Omental fat pad (tissue), 4 donors: ENCODE data around the gene CCNYL1. TPM values are rescaled to one million over a fixed set of nuclear protein-coding genes. Genes with fewer than 3 reads are reported as not detected.

ENCODE experiments used
- ATAC-seq: fragments of 150-250 bp; one replicate; pipeline ENCODE4 v1.9.1; 2016; ENCODE audit warnings: mild to moderate bottlenecking, moderate library complexity; ENCODE audit not compliant: low FRiP score
- DNase-seq: peaks from one replicate; pipeline ENCODE4 v3.0.0-alpha.2; 2019; ENCODE audit warnings: low spot score
- total RNA-seq, 4 donors: library from RNA; depleted of rRNA; stranded (reverse); fragments of >200 nt; gene quantifications; one replicate each; pipeline ENCODE4 v1.1.0, GENCODE V29; 2016
- TF ChIP-seq, protein P1 (sequence below), 3 donors: fragments of 450-650 bp; IDR thresholded peaks; one replicate each; pipeline ENCODE4 v1.5.1; 2016 to 2017; ENCODE audit warnings: antibody characterized with exemption in 3 of 3, mild to moderate bottlenecking in 3 of 3, moderate library complexity in 2 of 3

Gene CCNYL1
- total RNA-seq, 4 donors from 2014 or later: 23.2 to 58.4 (median 26.0) TPM

GRCh38 chr2:207782238-207783030, 71.0 kb downstream of the CCNYL1 start:
- DNase-seq (no peak), ATAC-seq (no peak)
- TF ChIP-seq, protein P1, sequence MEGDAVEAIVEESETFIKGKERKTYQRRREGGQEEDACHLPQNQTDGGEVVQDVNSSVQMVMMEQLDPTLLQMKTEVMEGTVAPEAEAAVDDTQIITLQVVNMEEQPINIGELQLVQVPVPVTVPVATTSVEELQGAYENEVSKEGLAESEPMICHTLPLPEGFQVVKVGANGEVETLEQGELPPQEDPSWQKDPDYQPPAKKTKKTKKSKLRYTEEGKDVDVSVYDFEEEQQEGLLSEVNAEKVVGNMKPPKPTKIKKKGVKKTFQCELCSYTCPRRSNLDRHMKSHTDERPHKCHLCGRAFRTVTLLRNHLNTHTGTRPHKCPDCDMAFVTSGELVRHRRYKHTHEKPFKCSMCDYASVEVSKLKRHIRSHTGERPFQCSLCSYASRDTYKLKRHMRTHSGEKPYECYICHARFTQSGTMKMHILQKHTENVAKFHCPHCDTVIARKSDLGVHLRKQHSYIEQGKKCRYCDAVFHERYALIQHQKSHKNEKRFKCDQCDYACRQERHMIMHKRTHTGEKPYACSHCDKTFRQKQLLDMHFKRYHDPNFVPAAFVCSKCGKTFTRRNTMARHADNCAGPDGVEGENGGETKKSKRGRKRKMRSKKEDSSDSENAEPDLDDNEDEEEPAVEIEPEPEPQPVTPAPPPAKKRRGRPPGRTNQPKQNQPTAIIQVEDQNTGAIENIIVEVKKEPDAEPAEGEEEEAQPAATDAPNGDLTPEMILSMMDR (IDR thresholded peaks at IDR 0.05): no peak

DNA sequence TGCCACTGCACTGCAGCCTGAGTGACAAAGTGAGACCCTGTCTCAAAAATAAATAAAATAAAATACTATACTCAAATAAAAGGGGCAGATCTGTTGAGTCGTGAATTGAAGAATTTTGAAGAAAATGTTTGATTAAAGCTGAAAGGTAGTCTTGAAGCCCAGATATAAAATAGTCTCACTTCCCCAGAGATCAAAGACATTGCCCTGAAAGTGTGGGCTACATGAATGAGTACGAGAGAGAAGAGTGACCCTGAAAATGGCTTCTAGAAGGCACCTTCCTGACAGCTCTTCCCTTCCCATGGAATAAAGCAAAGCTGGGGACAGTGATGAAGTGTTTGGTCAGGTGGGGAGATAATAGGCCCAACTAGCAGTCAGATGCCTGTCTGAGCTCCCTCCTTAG, 72.1 kb downstream of the CCNYL1 start:
- TF ChIP-seq, protein P1 (IDR thresholded peaks at IDR 0.05): no peak
- ATAC-seq (no peak), DNase-seq (no peak)

GRCh38 chr2:207784898-207785297, 73.5 kb downstream of the CCNYL1 start:
- DNase-seq (no peak), ATAC-seq (no peak)
- TF ChIP-seq, protein P1 (IDR thresholded peaks at IDR 0.05): no peak

DNA sequence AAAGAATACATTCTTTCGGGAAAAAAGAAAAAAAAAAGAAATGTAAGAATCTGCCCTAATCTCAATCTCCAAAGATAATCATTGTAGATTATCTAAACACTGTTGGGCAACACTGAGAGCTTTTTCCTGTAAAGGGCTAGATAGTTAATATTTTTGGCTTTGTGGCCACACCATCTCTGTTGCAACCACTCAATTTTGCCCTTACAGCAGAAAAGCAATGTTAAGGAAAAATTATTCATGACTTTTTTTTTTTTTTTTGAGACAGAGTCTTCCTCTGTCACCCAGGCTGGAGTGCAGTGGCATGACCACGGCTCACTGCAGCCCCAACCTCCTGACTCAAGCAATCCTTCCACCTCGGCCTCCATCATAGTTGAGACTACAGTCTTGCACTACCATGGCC, 75.6 kb downstream of the CCNYL1 start:
- ATAC-seq (no peak), DNase-seq (no peak)
- TF ChIP-seq, protein P1 (IDR thresholded peaks at IDR 0.05): no peak

DNA sequence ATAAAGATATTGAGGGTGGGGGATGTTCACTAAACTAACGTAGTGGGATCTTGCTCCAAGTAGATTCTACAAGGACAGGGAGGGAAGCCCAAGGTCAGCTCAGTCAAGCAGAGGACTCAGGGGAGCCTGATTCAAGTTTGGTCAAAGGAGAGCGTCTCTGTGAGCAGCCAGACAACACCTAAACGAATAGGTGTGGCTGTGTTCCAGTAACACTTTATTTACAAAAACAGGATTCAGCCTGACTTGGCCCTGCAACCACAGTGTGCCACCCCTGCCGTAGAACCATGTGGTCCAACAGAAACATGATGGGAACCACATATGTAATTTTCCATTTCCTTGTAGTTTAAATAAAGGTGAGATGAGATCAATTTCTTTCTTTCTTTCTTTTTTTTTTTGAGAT, 76.4 kb downstream of the CCNYL1 start:
- DNase-seq (no peak), ATAC-seq (no peak)
- TF ChIP-seq, protein P1 (IDR thresholded peaks at IDR 0.05): no peak

GRCh38 chr2:207790898-207791297, 79.5 kb downstream of the CCNYL1 start:
- DNase-seq (no peak), ATAC-seq (no peak)
- TF ChIP-seq, protein P1 (IDR thresholded peaks at IDR 0.05): no peak
